ENCODE data around the gene HADHB. TPM values are rescaled to one million over a fixed set of nuclear protein-coding genes. Genes with fewer than 3 reads are reported as not detected.

The HADHB gene
- total and polyA plus RNA-seq, 2 of the 13 experiments (the other 11 are each of a cell fraction or from before 2014, with no cell fraction given) = 112 to 238 TPM

DNA sequence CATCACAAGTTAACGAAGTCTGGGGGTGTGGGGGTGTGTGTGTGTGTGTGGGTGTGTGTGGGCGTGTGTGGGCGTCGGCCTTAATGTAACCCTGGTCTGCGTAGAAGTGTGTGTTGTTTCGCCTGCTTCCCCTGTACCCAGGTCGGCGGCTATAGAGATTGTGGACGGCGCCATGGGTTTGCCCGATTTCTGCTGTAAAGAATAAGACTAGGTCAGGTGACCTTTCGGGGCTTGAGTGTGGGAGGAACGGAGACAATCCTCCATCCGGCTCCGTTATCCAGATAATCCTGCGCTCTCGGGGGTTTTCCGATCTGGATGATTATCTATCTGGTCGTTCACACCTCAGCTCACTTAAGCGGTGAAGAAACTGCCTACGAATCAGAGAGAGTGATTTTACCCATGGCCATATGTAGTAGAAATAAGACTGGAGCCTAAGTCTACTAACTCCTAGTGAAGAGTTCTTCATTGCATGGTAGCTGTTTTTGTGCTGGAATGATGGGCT lies 543 bp downstream of the HADHB start (continued):
- TF ChIP-seq ZNF260 (CRISPR knock-in tag; IDR thresholded peaks at IDR 0.05; ENCODE audit: borderline replicate concordance, low read depth) (no peak), ZNF317 (CRISPR knock-in tag; IDR thresholded peaks at IDR 0.05) (no peak), HCFC1 (IDR thresholded peaks at IDR 0.05; ENCODE audit: low read depth, low read length) (no peak), FLYWCH1 (CRISPR knock-in tag; IDR thresholded peaks at IDR 0.05) (no peak), ZNF773 (CRISPR knock-in tag; IDR thresholded peaks at IDR 0.05; ENCODE audit: borderline replicate concordance) (0 out of 2 replicates have a peak, but pooled peaks have one; percentile 17), MYNN (CRISPR knock-in tag; IDR thresholded peaks at IDR 0.05; ENCODE audit: low read depth) (no peak), ZNF569 (CRISPR knock-in tag; IDR thresholded peaks at IDR 0.05; ENCODE audit: borderline replicate concordance) (peak; percentile 16; the same call in 1 of the 2 replicates), ZNF556 (CRISPR knock-in tag; IDR thresholded peaks at IDR 0.05; ENCODE audit: borderline replicate concordance) (no peak), EP300 (IDR thresholded peaks at IDR 0.05; ENCODE audit: low read depth in 2 of 2, low read length in 2 of 2) (no peak), EP300 (CRISPR knock-in tag; IDR thresholded peaks at IDR 0.05; ENCODE audit: borderline replicate concordance) (no peak), ZNF20 (CRISPR knock-in tag; IDR thresholded peaks at IDR 0.05) (no peak), NFE2L1 (CRISPR knock-in tag; IDR thresholded peaks at IDR 0.05; ENCODE audit: borderline replicate concordance) (0 out of 2 replicates have a peak, but pooled peaks have one; percentile 6), ZMAT3 (CRISPR knock-in tag; conservative IDR thresholded peaks at IDR 0.05) (no peak), ZNF136 (CRISPR knock-in tag; IDR thresholded peaks at IDR 0.05; ENCODE audit: low read depth) (0 out of 2 replicates have a peak, but pooled peaks have one; percentile 24), ZMYM2 (CRISPR knock-in tag; IDR thresholded peaks at IDR 0.05) (no peak), REXO4 (CRISPR knock-in tag; IDR thresholded peaks at IDR 0.05; ENCODE audit: borderline replicate concordance) (no peak), DNMT1 (CRISPR knock-in tag; IDR thresholded peaks at IDR 0.05) (0 out of 2 replicates have a peak, but pooled peaks have one; percentile 0), ZNF839 (CRISPR knock-in tag; IDR thresholded peaks at IDR 0.05; ENCODE audit: borderline replicate concordance) (no peak)
- TF ChIP-seq, protein P1, sequence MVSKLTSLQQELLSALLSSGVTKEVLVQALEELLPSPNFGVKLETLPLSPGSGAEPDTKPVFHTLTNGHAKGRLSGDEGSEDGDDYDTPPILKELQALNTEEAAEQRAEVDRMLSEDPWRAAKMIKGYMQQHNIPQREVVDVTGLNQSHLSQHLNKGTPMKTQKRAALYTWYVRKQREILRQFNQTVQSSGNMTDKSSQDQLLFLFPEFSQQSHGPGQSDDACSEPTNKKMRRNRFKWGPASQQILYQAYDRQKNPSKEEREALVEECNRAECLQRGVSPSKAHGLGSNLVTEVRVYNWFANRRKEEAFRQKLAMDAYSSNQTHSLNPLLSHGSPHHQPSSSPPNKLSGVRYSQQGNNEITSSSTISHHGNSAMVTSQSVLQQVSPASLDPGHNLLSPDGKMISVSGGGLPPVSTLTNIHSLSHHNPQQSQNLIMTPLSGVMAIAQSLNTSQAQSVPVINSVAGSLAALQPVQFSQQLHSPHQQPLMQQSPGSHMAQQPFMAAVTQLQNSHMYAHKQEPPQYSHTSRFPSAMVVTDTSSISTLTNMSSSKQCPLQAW (CRISPR knock-in tag; IDR thresholded peaks at IDR 0.05) = no peak
- TF ChIP-seq, protein P2, sequence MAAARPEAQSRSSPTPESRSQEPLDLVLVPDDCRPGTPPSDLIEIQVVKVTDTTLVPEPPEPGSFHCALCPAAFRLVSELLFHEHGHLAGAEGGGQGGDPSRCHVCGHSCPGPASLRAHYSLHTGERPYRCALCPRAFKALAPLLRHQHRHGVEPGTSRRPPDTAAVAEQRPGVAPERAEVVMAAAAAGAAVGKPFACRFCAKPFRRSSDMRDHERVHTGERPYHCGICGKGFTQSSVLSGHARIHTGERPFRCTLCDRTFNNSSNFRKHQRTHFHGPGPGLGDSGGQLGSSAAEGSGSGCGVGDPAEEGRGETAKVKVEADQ (CRISPR knock-in tag; IDR thresholded peaks at IDR 0.05; ENCODE audit: borderline replicate concordance) = peak; percentile 88; the same call in 1 of the 2 replicates
- TF ChIP-seq, protein P3, sequence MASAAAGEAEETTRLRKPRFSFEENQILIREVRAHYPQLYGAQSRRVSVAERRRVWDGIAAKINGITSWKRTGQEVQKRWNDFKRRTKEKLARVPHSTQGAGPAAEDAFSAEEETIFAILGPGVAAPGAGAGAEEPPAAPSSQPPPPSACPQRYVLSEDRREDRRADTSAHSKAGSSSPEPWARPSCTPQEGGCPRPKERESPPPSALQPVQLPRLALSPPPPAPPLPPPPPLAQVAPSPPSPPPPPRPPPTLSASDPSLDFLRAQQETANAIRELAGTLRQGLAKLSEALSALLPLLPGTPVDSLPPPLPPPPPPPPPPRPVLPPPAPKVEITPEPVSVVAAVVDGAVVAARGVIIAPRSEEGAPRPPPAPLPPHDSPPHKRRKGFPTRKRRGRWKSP (CRISPR knock-in tag; IDR thresholded peaks at IDR 0.05) = peak; percentile 9; the same call in 1 of the 2 replicates
- TF ChIP-seq, protein P4, sequence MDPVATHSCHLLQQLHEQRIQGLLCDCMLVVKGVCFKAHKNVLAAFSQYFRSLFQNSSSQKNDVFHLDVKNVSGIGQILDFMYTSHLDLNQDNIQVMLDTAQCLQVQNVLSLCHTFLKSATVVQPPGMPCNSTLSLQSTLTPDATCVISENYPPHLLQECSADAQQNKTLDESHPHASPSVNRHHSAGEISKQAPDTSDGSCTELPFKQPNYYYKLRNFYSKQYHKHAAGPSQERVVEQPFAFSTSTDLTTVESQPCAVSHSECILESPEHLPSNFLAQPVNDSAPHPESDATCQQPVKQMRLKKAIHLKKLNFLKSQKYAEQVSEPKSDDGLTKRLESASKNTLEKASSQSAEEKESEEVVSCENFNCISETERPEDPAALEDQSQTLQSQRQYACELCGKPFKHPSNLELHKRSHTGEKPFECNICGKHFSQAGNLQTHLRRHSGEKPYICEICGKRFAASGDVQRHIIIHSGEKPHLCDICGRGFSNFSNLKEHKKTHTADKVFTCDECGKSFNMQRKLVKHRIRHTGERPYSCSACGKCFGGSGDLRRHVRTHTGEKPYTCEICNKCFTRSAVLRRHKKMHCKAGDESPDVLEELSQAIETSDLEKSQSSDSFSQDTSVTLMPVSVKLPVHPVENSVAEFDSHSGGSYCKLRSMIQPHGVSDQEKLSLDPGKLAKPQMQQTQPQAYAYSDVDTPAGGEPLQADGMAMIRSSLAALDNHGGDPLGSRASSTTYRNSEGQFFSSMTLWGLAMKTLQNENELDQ (CRISPR knock-in tag; IDR thresholded peaks at IDR 0.05; ENCODE audit: borderline replicate concordance) = no peak
